ENCODE data around the gene CLBA1.

- TF ChIP-seq CTCF (conservative IDR thresholded peaks at IDR 0.05; ENCODE audit: low read depth, low read length) = peak; percentile 35; the same call in 1 of the 2 replicates
- no peak for TF ChIP-seq EZH2 (IDR thresholded peaks at IDR 0.05; ENCODE audit: borderline replicate concordance, low read depth, low read length, poor library complexity, severe bottlenecking)
Observed at GRCh38 chr14:105012171-105012985, 26.8 kb downstream of the CLBA1 start.

Measured in A673 (cell line).